HCT116 (cell line): Measurements from ENCODE around the gene KRT15. TPM values are rescaled to one million over a fixed set of nuclear protein-coding genes. Genes with fewer than 3 reads are reported as not detected.

Source experiments
- ATAC-seq: fragments of 200-7000 bp; cut with Tn5 transposase; 2 replicates; pipeline ENCODE4 v1.9.1; 2020; ENCODE audit warnings: mild to moderate bottlenecking, moderate library complexity
- BruUV-seq: library from RNA; stranded (reverse); fragments of 400-500 nt; replicated peaks from 2 replicates; lab custom pipeline; 2021; lab: Mats Ljungman, UMichigan
- CTCF ChIA-PET: fragments of 300-600 bp; sonication (Branson Sonifier 250); formaldehyde crosslinking; loops from one replicate; lab custom pipeline; 2021; ENCODE audit warnings: antibody characterized with exemption; lab: Charles Lee
- POLR2A ChIA-PET: fragments of 300-600, 350-600 bp; sonication (Branson Sonifier 250); formaldehyde crosslinking; loops from one replicate; lab custom pipeline; 2021; ENCODE audit warnings: antibody characterized with exemption; lab: Charles Lee
- RAD21 ChIA-PET, 2 experiments: fragments of 300-600 bp; sonication (Branson Sonifier 250); formaldehyde crosslinking; loops; one replicate each; lab custom pipeline; 2023; ENCODE audit warnings: low total read pairs in 2 of 2; ENCODE audit not compliant: uncharacterized antibody in 2 of 2, unreplicated experiment in 2 of 2, low non-redundant PET in 1 of 2; lab: Charles Lee
- DNase-seq: peaks from one replicate; pipeline ENCODE4 v3.0.0-alpha.2; 2010; ENCODE audit warnings: low read depth, low spot score
- H2AFZ ChIP-seq: fragments of 200-600 bp; shearing (Covaris generic), sonication (generic); 2 replicates; pipeline ENCODE4 v1.6.1; 2017; ENCODE audit warnings: low read depth, mixed run types, mixed read lengths, antibody characterized with exemption, low read length; ENCODE audit not compliant: poor library complexity, severe bottlenecking
- H3K27ac ChIP-seq: 2 replicates; pipeline ENCODE4 v1.5.1; 2012; ENCODE audit warnings: low read depth, low read length
- H3K27me3 ChIP-seq: fragments of 200-600 bp; sonication (generic); 2 replicates; pipeline ENCODE4 v1.6.1; 2016; ENCODE audit warnings: mixed run types, low read length, mixed read lengths; ENCODE audit not compliant: insufficient read depth
- H3K36me3 ChIP-seq, 2 experiments: fragments of 200-500 bp in 1 of 2; fragments of 200-600 bp in 1 of 2; sonication (Bioruptor generic) in 1 of 2; sonication (generic) in 1 of 2; 2 replicates each; pipeline versions ENCODE4 v1.5.1 to v1.6.1; 2014 to 2016; ENCODE audit warnings: low read length in 2 of 2, inconsistent platforms in 1 of 2, mixed read lengths in 1 of 2, mixed run types in 1 of 2; ENCODE audit not compliant: insufficient read depth in 2 of 2, control insufficient read depth in 1 of 2
- H3K4me1 ChIP-seq, 2 experiments: fragments of 200-600 bp in 1 of 2; sonication (generic) in 1 of 2; 2 replicates each; pipeline versions ENCODE4 v1.5.1 to v1.6.1; 2012 to 2017; ENCODE audit warnings: low read length in 2 of 2, inconsistent platforms in 1 of 2, mild to moderate bottlenecking in 1 of 2, mixed read lengths in 1 of 2, mixed run types in 1 of 2, moderate library complexity in 1 of 2; ENCODE audit not compliant: insufficient read depth in 2 of 2, control insufficient read depth in 1 of 2
- H3K4me2 ChIP-seq: fragments of 200-600 bp; sonication (generic); 2 replicates; pipeline ENCODE4 v1.6.1; 2017; ENCODE audit warnings: mixed run types, low read length, mixed read lengths
- H3K4me3 ChIP-seq, 2 experiments: fragments of 200-600 bp in 1 of 2; sonication (generic) in 1 of 2; replicated peaks in 1 of 2; 2 replicates each; pipeline ENCODE4 v1.5.1; 2011 to 2016; ENCODE audit warnings: low read length in 2 of 2, control low read depth in 1 of 2, low read depth in 1 of 2, mild to moderate bottlenecking in 1 of 2, mixed read lengths in 1 of 2, mixed run types in 1 of 2
- H3K79me2 ChIP-seq: fragments of 200-600 bp; sonication (generic); 2 replicates; pipeline ENCODE4 v1.6.1; 2017; ENCODE audit warnings: mild to moderate bottlenecking, mixed run types, low read length, moderate library complexity, mixed read lengths; ENCODE audit not compliant: insufficient read depth
- H3K9ac ChIP-seq: fragments of 200-600 bp; sonication (generic); 2 replicates; pipeline ENCODE4 v1.6.1; 2016; ENCODE audit warnings: low read length, mixed read lengths
- H3K9me2 ChIP-seq: fragments of 200-600 bp; sonication (generic), shearing (Covaris generic); 2 replicates; pipeline ENCODE4 v1.6.1; 2017; ENCODE audit warnings: mixed run types, mild to moderate bottlenecking, moderate library complexity; ENCODE audit not compliant: insufficient read depth
- H3K9me3 ChIP-seq, 2 experiments: fragments of 200-500 bp in 1 of 2; fragments of 200-600 bp in 1 of 2; sonication (Bioruptor generic) in 1 of 2; sonication (generic) in 1 of 2; 2 replicates each; pipeline ENCODE4 v1.6.1; 2014 to 2017; ENCODE audit warnings: low read length in 2 of 2, mixed read lengths in 2 of 2, inconsistent platforms in 1 of 2, low read depth in 1 of 2, mild to moderate bottlenecking in 1 of 2, mixed run types in 1 of 2, moderate library complexity in 1 of 2; ENCODE audit not compliant: control insufficient read depth in 1 of 2, insufficient read depth in 1 of 2
- H4K20me1 ChIP-seq: fragments of 200-600 bp; sonication (generic), shearing (Covaris generic); 2 replicates; pipeline ENCODE4 v1.6.1; 2017; ENCODE audit warnings: mixed run types, mild to moderate bottlenecking, moderate library complexity; ENCODE audit not compliant: insufficient read depth
- MAX ChIP-seq: IDR thresholded peaks from 2 replicates; pipeline ENCODE4 v1.6.1; 2012
- POLR2A ChIP-seq: IDR thresholded peaks from 2 replicates; pipeline ENCODE4 v1.7.0; 2011; ENCODE audit warnings: borderline replicate concordance; ENCODE audit not compliant: insufficient read depth, insufficient read length; ENCODE audit errors: extremely low read depth
- RAD21 ChIP-seq: IDR thresholded peaks from 2 replicates; pipeline ENCODE4 v1.6.1; 2012; ENCODE audit warnings: low read depth, mild to moderate bottlenecking
- SIN3A ChIP-seq: IDR thresholded peaks from 2 replicates; pipeline ENCODE4 v1.6.1; 2012; ENCODE audit warnings: low read depth
- SRF ChIP-seq: IDR thresholded peaks from 2 replicates; pipeline ENCODE4 v1.6.1; 2012; ENCODE audit warnings: low read depth
- YY1 ChIP-seq: IDR thresholded peaks from 2 replicates; pipeline ENCODE4 v1.6.1; 2011; ENCODE audit warnings: low read length, low read depth, moderate library complexity, mild to moderate bottlenecking; ENCODE audit not compliant: insufficient replicate concordance; ENCODE audit errors: extremely low read depth
- ZBTB33 ChIP-seq: IDR thresholded peaks from 2 replicates; pipeline ENCODE4 v1.6.1; 2011; ENCODE audit warnings: mild to moderate bottlenecking, low read length, moderate library complexity; ENCODE audit not compliant: insufficient replicate concordance; ENCODE audit errors: extremely low read depth
- intact Hi-C: fragments of 100-400 bp; cut with micrococcal nuclease; formaldehyde crosslinking; loops from 2 replicates; pipeline ENCODE4 v1.10.0; 2022
- total RNA-seq: library from RNA; stranded (reverse); gene quantifications from one replicate; pipeline ENCODE4 v1.2.1, GENCODE V29; 2021; ENCODE audit not compliant: unreplicated experiment
- TF ChIP-seq, protein P1 (sequence below): IDR thresholded peaks from 2 replicates; pipeline ENCODE4 v1.6.1; 2012; ENCODE audit warnings: low read depth

Gene KRT15
- total RNA-seq, 1 experiment from 2014 or later, result 37.1 TPM

DNA sequence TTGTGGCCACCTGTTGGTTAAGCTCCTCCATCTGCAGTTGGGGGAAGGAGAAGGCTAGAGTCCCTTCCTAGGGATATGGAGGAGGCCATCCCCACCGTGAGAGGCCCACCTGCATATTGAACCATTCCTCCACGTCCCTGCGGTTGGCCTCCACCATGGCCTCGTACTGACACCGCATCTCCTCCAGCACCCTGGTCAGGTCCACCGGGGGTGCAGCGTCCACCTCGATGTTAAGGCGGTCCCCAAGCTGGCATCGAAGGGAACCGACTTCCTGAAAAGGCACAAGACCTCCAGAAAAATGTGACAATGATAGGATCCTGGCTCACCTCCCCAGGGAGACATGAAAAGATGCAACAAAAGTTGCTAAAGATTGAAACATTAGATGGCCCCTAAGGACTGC is 54.5 kb downstream of the KRT15 start:
- Histone ChIP-seq H3K27me3 (no peaks in the 10 kb centered on the region), H3K9me2 (no peaks in the 10 kb centered on the region), H2AFZ (no peak overlapping the region), H3K27ac (peak overlapping the region; percentile 55; the same call in 1 of the 2 replicates), H3K4me1 (peaks cover 15 to 26% of the 10 kb centered on the region in 2 experiments), H3K79me2 (no peaks in the 10 kb centered on the region), H4K20me1 (no peaks in the 10 kb centered on the region), H3K36me3 (no peaks in the 10 kb centered on the region), H3K9ac (peak overlapping the region; percentile 43), H3K9me3 (peaks cover 3 to 7% of the 10 kb centered on the region in 2 experiments; a peak in 1 of 4 replicates), H3K4me2 (peak overlapping the region; percentile 70), H3K4me3 (no peak overlapping the region)
- CTCF ChIA-PET, result no interaction called here
- no peak for ATAC-seq
- DNase-seq, result no peak
- RAD21 ChIA-PET, result no interaction called here
- no TSS peak for BruUV-seq
- no peak for TF ChIP-seq MAX
- no peak for TF ChIP-seq RAD21
- no peak for TF ChIP-seq POLR2A
- TF ChIP-seq SRF, result no peak
- TF ChIP-seq SIN3A, result no peak
- TF ChIP-seq YY1, result no peak
- TF ChIP-seq ZBTB33, result no peak
- TF ChIP-seq, protein P1, sequence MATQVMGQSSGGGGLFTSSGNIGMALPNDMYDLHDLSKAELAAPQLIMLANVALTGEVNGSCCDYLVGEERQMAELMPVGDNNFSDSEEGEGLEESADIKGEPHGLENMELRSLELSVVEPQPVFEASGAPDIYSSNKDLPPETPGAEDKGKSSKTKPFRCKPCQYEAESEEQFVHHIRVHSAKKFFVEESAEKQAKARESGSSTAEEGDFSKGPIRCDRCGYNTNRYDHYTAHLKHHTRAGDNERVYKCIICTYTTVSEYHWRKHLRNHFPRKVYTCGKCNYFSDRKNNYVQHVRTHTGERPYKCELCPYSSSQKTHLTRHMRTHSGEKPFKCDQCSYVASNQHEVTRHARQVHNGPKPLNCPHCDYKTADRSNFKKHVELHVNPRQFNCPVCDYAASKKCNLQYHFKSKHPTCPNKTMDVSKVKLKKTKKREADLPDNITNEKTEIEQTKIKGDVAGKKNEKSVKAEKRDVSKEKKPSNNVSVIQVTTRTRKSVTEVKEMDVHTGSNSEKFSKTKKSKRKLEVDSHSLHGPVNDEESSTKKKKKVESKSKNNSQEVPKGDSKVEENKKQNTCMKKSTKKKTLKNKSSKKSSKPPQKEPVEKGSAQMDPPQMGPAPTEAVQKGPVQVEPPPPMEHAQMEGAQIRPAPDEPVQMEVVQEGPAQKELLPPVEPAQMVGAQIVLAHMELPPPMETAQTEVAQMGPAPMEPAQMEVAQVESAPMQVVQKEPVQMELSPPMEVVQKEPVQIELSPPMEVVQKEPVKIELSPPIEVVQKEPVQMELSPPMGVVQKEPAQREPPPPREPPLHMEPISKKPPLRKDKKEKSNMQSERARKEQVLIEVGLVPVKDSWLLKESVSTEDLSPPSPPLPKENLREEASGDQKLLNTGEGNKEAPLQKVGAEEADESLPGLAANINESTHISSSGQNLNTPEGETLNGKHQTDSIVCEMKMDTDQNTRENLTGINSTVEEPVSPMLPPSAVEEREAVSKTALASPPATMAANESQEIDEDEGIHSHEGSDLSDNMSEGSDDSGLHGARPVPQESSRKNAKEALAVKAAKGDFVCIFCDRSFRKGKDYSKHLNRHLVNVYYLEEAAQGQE, result no peak
- intact Hi-C loops, result no loop called here
- POLR2A ChIA-PET, result no interaction called here
